Activated CD8-positive, alpha-beta T cell treated with anti-CD3 and anti-CD28 coated beads for 36 hours (primary cell): ENCODE results near the gene MAL. TPM values are rescaled to one million over a fixed set of nuclear protein-coding genes. Genes with fewer than 3 reads are reported as not detected.

Experiments
- ATAC-seq: fragments of 200-7000 bp; cut with Tn5 transposase; one replicate; pipeline ENCODE4 v1.10.0; 2021; ENCODE audit warnings: mild to moderate bottlenecking, moderate library complexity
- CTCF ChIA-PET: fragments of 350-600 bp; sonication (Branson Sonifier 250); formaldehyde crosslinking; loops from one replicate; lab custom pipeline; 2021; ENCODE audit warnings: antibody characterized with exemption; lab: Charles Lee
- POLR2A ChIA-PET: fragments of 350-600 bp; sonication (Branson Sonifier 250); formaldehyde crosslinking; loops from one replicate; lab custom pipeline; 2021; ENCODE audit warnings: antibody characterized with exemption; lab: Charles Lee
- DNase-seq: peaks from one replicate; pipeline ENCODE4 v3.0.0-alpha.2; 2020
- H3K27ac Mint-ChIP-seq: one replicate; pipeline ENCODE4 v1.8.0; 2021; ENCODE audit warnings: mild to moderate bottlenecking, mixed read lengths
- H3K27me3 Mint-ChIP-seq: one replicate; pipeline ENCODE4 v1.8.0; 2021; ENCODE audit warnings: mixed read lengths
- H3K36me3 Mint-ChIP-seq: one replicate; pipeline ENCODE4 v1.8.0; 2021; ENCODE audit warnings: low read depth, mixed read lengths
- H3K4me1 Mint-ChIP-seq: one replicate; pipeline ENCODE4 v1.8.0; 2021; ENCODE audit warnings: low read depth, mixed read lengths
- H3K4me3 Mint-ChIP-seq: one replicate; pipeline ENCODE4 v1.8.0; 2021; ENCODE audit warnings: mild to moderate bottlenecking, moderate library complexity, mixed read lengths
- H3K9me3 Mint-ChIP-seq: one replicate; pipeline ENCODE4 v1.8.0; 2021; ENCODE audit warnings: mixed read lengths
- intact Hi-C: fragments of 100-400 bp; cut with micrococcal nuclease; formaldehyde crosslinking; loops from one replicate; pipeline ENCODE4 v1.10.0; 2022
- total RNA-seq, 2 experiments: library from RNA; stranded (reverse); gene quantifications; one replicate each; pipeline ENCODE4 v1.2.3, GENCODE V29; 2021
- TF ChIP-seq, protein P1 (sequence below): fragments of 200-600 bp; IDR thresholded peaks from one replicate; pipeline ENCODE4 v1.8.0; 2022; ENCODE audit warnings: antibody characterized with exemption, mild to moderate bottlenecking

Gene MAL
- total RNA-seq, 2 experiments from 2014 or later: 54.0 to 59.2 TPM

DNA sequence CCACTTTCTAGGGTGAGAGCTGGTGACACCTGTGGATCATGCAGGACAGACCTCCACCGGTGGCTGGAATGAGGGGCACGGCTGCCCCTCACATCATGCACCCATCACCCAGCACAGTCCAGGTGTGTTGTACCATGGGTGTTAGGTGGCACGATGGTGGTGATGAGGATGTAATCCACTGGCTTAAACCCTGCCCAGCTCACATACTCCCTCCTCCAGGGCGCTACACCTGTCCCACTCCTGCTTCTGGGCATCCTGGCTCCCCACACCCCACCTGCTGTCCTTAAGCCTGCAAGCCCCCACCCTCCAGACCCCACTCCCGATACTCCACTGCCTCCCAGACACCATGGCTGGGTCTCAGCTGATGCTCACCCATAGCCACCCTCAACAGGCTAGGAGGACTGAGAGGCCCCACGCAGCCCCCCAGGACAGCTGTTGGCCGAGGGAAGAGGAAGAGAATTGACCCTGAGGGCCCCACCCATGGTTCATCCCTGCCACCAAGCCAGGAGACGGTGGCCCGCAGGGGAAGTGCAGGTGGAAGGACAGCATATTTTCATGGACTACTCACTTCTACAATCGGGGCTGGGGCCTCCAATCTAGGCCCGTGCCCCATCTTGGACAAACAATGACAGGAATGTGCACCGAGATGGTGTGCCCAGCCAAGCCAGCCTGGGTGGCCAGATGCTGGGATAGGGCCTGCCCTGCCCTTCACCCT is 34.3 kb downstream of the MAL start:
- DNase-seq (no peak), ATAC-seq (no peak)
- Mint-ChIP-seq H3K27me3 (no peaks in the 10 kb centered on the region), H3K9me3 (no peaks in the 10 kb centered on the region), H3K36me3 (no peaks in the 10 kb centered on the region), H3K4me3 (no peak overlapping the region), H3K27ac (no peak overlapping the region), H3K4me1 (peaks cover 40% of the 10 kb centered on the region)
- ChIA-PET CTCF (interaction anchor here (1.3 to 12.1 kb wide), 3 partner anchors 17 to 37 kb away, joined by 5 to 131 read pairs (median 46); partner anchors contain the start of gene MAL), POLR2A (interaction anchor here (1.5 kb wide), 1 partner anchor 17 kb away, joined by 3 read pairs; no protein-coding TSS in a partner anchor)
- TF ChIP-seq, protein P1, sequence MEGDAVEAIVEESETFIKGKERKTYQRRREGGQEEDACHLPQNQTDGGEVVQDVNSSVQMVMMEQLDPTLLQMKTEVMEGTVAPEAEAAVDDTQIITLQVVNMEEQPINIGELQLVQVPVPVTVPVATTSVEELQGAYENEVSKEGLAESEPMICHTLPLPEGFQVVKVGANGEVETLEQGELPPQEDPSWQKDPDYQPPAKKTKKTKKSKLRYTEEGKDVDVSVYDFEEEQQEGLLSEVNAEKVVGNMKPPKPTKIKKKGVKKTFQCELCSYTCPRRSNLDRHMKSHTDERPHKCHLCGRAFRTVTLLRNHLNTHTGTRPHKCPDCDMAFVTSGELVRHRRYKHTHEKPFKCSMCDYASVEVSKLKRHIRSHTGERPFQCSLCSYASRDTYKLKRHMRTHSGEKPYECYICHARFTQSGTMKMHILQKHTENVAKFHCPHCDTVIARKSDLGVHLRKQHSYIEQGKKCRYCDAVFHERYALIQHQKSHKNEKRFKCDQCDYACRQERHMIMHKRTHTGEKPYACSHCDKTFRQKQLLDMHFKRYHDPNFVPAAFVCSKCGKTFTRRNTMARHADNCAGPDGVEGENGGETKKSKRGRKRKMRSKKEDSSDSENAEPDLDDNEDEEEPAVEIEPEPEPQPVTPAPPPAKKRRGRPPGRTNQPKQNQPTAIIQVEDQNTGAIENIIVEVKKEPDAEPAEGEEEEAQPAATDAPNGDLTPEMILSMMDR: no peak
- intact Hi-C loops: no loop called here

DNA sequence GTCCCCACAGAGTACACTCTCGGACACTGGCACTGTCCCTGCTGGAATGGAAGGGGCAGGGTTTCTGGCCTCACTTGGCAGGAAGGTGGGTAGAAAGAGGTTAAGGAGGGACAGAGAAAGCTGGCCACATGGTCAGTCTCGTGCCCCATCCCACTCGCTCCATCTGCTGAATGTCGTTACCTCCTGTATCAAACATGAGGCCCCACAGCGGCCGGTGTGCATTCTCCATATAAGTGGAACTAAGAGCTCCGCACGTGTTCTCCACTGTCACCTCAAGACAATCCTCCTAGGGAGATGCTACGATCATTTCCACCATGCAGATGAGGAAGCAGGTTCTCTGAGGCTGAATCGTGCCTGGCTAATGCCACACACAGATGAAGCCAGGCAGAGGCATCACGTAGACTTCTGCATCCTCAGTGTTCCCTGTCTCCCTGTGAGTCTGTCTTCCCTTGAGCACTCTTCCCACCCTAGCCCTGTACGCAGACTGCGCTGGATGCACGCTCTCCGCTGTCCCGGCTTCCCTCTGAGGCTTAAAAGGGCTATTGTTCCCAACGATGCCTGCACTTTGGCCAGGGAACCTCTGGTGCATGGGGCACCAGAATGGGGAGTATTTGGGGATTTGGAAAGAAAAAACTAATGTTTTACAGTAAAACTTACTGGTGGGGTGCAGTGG is 35.1 kb downstream of the MAL start:
- TF ChIP-seq, protein P1: no peak
- intact Hi-C loops: no loop called here
- Mint-ChIP-seq H3K9me3 (no peaks in the 10 kb centered on the region), H3K4me1 (peaks cover 35% of the 10 kb centered on the region), H3K27me3 (no peaks in the 10 kb centered on the region), H3K27ac (no peak overlapping the region), H3K4me3 (no peak overlapping the region), H3K36me3 (no peaks in the 10 kb centered on the region)
- ATAC-seq (no peak), DNase-seq (no peak)
- ChIA-PET POLR2A (interaction anchor here (0.8 kb wide), 1 partner anchor 38 kb away, joined by 3 read pairs; no protein-coding TSS in a partner anchor), CTCF (interaction anchor here (5.3 kb wide), 1 partner anchor 37 kb away, joined by 46 read pairs; the partner anchor contains the start of gene MAL)

DNA sequence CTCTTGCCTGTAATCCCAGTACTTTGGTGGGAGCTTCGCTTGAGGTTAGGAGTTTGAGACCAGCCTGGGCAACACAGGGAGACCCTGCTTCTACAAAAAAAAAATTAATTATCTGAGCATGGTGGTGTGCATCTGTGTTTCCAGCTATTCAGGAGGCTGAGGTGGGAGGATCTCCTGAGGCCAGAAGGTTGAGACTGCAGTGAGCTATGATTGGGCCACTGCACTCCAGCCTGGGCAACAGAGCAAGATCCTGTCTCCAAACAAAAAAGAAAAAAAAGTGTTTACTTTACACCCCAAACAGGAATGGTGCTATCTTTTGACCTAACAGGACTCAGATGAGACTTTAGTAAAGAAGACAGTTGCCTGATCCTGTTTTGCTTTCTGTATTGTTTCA is 35.6 kb downstream of the MAL start:
- ATAC-seq: no peak
- Mint-ChIP-seq H3K9me3 (no peaks in the 10 kb centered on the region), H3K27me3 (no peaks in the 10 kb centered on the region), H3K4me3 (no peak overlapping the region), H3K4me1 (peaks cover 30% of the 10 kb centered on the region), H3K27ac (peak overlapping the region; percentile 47), H3K36me3 (no peaks in the 10 kb centered on the region)
- intact Hi-C loops: no loop called here
- no peak for DNase-seq
- CTCF ChIA-PET: interaction anchor here (2.0 to 5.3 kb wide), 2 partner anchors 14 to 37 kb away, joined by 23 to 46 read pairs; partner anchors contain the start of gene MAL
- TF ChIP-seq, protein P1: no peak
- POLR2A ChIA-PET: interaction anchor here (0.8 to 4.0 kb wide), 4 partner anchors 7 to 38 kb away, joined by 3 to 37 read pairs (median 11); no protein-coding TSS in a partner anchor

DNA sequence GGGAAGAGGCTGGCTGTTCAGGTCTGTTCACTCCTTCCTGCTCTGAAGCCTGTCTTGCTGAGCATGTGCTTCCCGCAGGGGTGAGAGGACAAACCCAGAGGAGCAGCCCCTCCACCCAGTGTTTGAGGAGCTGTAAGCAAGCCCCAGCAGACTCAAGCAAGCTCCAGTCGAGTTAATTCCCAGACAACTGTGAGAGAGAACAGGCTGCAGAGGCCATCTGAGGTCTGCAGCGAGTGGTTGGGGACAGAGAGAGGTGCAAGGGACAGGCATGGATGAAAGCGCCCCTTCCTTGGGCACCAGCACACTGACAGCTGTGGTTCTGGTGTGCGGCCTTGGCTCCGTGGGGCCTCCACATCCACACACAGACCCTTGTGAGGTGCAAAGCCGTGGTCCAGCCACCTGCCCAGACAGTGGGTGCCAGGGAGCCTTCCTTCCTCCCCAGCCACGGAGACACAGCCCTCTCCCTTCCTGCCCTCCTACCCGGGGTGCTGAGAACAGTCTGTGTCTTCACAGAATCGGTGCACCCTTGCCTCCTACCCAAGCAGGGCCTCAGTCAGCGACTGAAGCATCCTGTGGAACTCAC is 36.2 kb downstream of the MAL start:
- H3K9me3 Mint-ChIP-seq: no peaks in the 10 kb centered on the region
- ATAC-seq: peak; percentile 83
- CTCF ChIA-PET: interaction anchor here (1.5 to 5.3 kb wide), 4 partner anchors 13 to 53 kb away, joined by 9 to 46 read pairs (median 22); partner anchors contain the start of gene MAL
- no peaks in the 10 kb centered on the region for H3K36me3 Mint-ChIP-seq
- no peak overlapping the region for H3K4me3 Mint-ChIP-seq
- peaks cover 27% of the 10 kb centered on the region for H3K4me1 Mint-ChIP-seq
- POLR2A ChIA-PET: interaction anchor here (1.3 to 4.0 kb wide), 3 partner anchors 8 to 22 kb away, joined by 3 to 37 read pairs (median 19); no protein-coding TSS in a partner anchor
- intact Hi-C loops: no loop called here
- DNase-seq: peak; percentile 52
- TF ChIP-seq, protein P1: no peak
- no peaks in the 10 kb centered on the region for H3K27me3 Mint-ChIP-seq
- peak overlapping the region; percentile 74 for H3K27ac Mint-ChIP-seq
